Activated CD4-positive, alpha-beta T cell treated with anti-CD3 and anti-CD28 coated beads, Interleukin-2, amount 10 ng/mL, durations not matched to agents 7 days and 5 days (primary cell): ENCODE data around the gene ZSCAN12. TPM values are rescaled to one million over a fixed set of nuclear protein-coding genes. Genes with fewer than 3 reads are reported as not detected.
A peak's percentile ranks its signal among the peaks of the same experiment; 100 is the strongest.
"Not testable (repeated sequence)": the region's sequence is repeated elsewhere in the genome, so short reads cannot be mapped to it uniquely, and the experiment has no call there.

ENCODE experiments used
- CTCF ChIA-PET: fragments of 350-600 bp; sonication (Branson Sonifier 250); formaldehyde crosslinking; loops from one replicate; lab custom pipeline; 2021; ENCODE audit warnings: antibody characterized with exemption; lab: Charles Lee
- POLR2A ChIA-PET: fragments of 350-600 bp; sonication (Branson Sonifier 250); formaldehyde crosslinking; loops from one replicate; lab custom pipeline; 2021; ENCODE audit warnings: antibody characterized with exemption; lab: Charles Lee
- DNase-seq: peaks from one replicate; pipeline ENCODE4 v3.0.0-alpha.2; 2020
- H3K27ac Mint-ChIP-seq: one replicate; pipeline ENCODE4 v1.8.0; 2021; ENCODE audit warnings: mild to moderate bottlenecking, moderate library complexity, mixed read lengths
- H3K27me3 Mint-ChIP-seq: one replicate; pipeline ENCODE4 v1.8.0; 2021; ENCODE audit warnings: mixed read lengths
- H3K36me3 Mint-ChIP-seq: one replicate; pipeline ENCODE4 v1.8.0; 2021; ENCODE audit warnings: low read depth, mixed read lengths
- H3K4me1 Mint-ChIP-seq: one replicate; pipeline ENCODE4 v1.8.0; 2021; ENCODE audit warnings: mixed read lengths
- H3K4me3 Mint-ChIP-seq: one replicate; pipeline ENCODE4 v1.8.0; 2021; ENCODE audit warnings: mild to moderate bottlenecking, moderate library complexity, mixed read lengths
- H3K9me3 Mint-ChIP-seq: one replicate; pipeline ENCODE4 v1.8.0; 2021; ENCODE audit warnings: mixed read lengths
- total RNA-seq, 2 experiments: library from RNA; stranded (reverse); gene quantifications; one replicate each; pipeline ENCODE4 v1.2.3, GENCODE V29; 2021

Gene ZSCAN12
- total RNA-seq, 2 experiments from 2014 or later, result 7.5 to 8.3 TPM

- H3K9me3 Mint-ChIP-seq, H3K27me3 Mint-ChIP-seq, H3K36me3 Mint-ChIP-seq, H3K4me3 Mint-ChIP-seq, POLR2A ChIA-PET, DNase-seq, H3K27ac Mint-ChIP-seq: not testable (repeated sequence)
- H3K4me1 Mint-ChIP-seq, result peaks cover 22% of the 10 kb centered on the region
- CTCF ChIA-PET, result interaction anchor here (1.4 to 2.3 kb wide), 2 partner anchors 95 to 183 kb away, joined by 3 to 5 read pairs; no protein-coding TSS in a partner anchor
Measured at GRCh38 chr6:28359562-28359961, 40.0 kb downstream of the ZSCAN12 start.

- Mint-ChIP-seq H3K4me3 (no peak overlapping the region), H3K4me1 (peaks cover 23% of the 10 kb centered on the region), H3K27me3 (no peaks in the 10 kb centered on the region), H3K36me3 (peaks cover 13% of the 10 kb centered on the region), H3K27ac (no peak overlapping the region), H3K9me3 (peaks cover 3% of the 10 kb centered on the region)
- ChIA-PET POLR2A (no interaction called here), CTCF (interaction anchor here (1.2 to 4.0 kb wide), 6 partner anchors 8 to 229 kb away, joined by 4 to 20 read pairs (median 6); partner anchors contain the start of genes ZKSCAN8 and ZSCAN31)
- no peak for DNase-seq
Measured at GRCh38 chr6:28357036-28357435, 42.5 kb downstream of the ZSCAN12 start.

GRCh38 chr6:28356666-28357020, 42.9 kb downstream of the ZSCAN12 start:
- ChIA-PET POLR2A (interaction anchor here (0.7 kb wide), 1 partner anchor 252 kb away, joined by 3 read pairs; no protein-coding TSS in a partner anchor), CTCF (interaction anchor here (1.0 to 4.0 kb wide), 12 partner anchors 9 to 475 kb away, joined by 3 to 20 read pairs (median 4); partner anchors contain the start of genes ZKSCAN8 and ZSCAN31)
- Mint-ChIP-seq H3K4me3 (no peak overlapping the region), H3K9me3 (peaks cover 3% of the 10 kb centered on the region), H3K4me1 (peaks cover 27% of the 10 kb centered on the region), H3K27ac (no peak overlapping the region), H3K27me3 (no peaks in the 10 kb centered on the region), H3K36me3 (peaks cover 16% of the 10 kb centered on the region)
- no peak for DNase-seq

GRCh38 chr6:28355743-28356665, 43.5 kb downstream of the ZSCAN12 start:
- DNase-seq, result peak; percentile 81
- H3K27ac Mint-ChIP-seq, result peak overlapping the region; percentile 83
- CTCF ChIA-PET, result interaction anchor here (0.7 to 4.0 kb wide), 17 partner anchors 8 to 475 kb away, joined by 3 to 20 read pairs (median 3); partner anchors contain the start of genes ZKSCAN8 and ZSCAN31
- H3K36me3 Mint-ChIP-seq, result peaks cover 18% of the 10 kb centered on the region
- peak overlapping the region; percentile 85 for H3K4me3 Mint-ChIP-seq
- H3K9me3 Mint-ChIP-seq, result peaks cover 3% of the 10 kb centered on the region
- H3K4me1 Mint-ChIP-seq, result peaks cover 34% of the 10 kb centered on the region
- POLR2A ChIA-PET, result interaction anchor here (0.7 kb wide), 1 partner anchor 252 kb away, joined by 3 read pairs; no protein-coding TSS in a partner anchor
- no peaks in the 10 kb centered on the region for H3K27me3 Mint-ChIP-seq

- H3K4me1 Mint-ChIP-seq, result peaks cover 43% of the 10 kb centered on the region
- CTCF ChIA-PET, result interaction anchor here (0.8 to 4.0 kb wide), 9 partner anchors 9 to 473 kb away, joined by 3 to 20 read pairs (median 3); partner anchors contain the start of genes ZKSCAN8 and ZSCAN31
- no peaks in the 10 kb centered on the region for H3K27me3 Mint-ChIP-seq
- peaks cover 3% of the 10 kb centered on the region for H3K9me3 Mint-ChIP-seq
- no peak overlapping the region for H3K27ac Mint-ChIP-seq
- H3K36me3 Mint-ChIP-seq, result peaks cover 21% of the 10 kb centered on the region
- POLR2A ChIA-PET, result no interaction called here
- H3K4me3 Mint-ChIP-seq, result peak overlapping the region; percentile 85
- DNase-seq, result no peak
Measured at GRCh38 chr6:28354688-28355554, 44.6 kb downstream of the ZSCAN12 start.

GRCh38 chr6:28353981-28354676, 45.4 kb downstream of the ZSCAN12 start:
- DNase-seq, result no peak
- Mint-ChIP-seq H3K36me3 (peaks cover 25% of the 10 kb centered on the region), H3K4me3 (no peak overlapping the region), H3K27ac (no peak overlapping the region), H3K27me3 (peaks cover 1% of the 10 kb centered on the region), H3K9me3 (peaks cover 3% of the 10 kb centered on the region), H3K4me1 (peaks cover 48% of the 10 kb centered on the region)
- ChIA-PET POLR2A (no interaction called here), CTCF (interaction anchor here (1.7 to 4.0 kb wide), 2 partner anchors 9 to 212 kb away, joined by 6 to 15 read pairs; partner anchors contain the start of gene ZKSCAN8)

GRCh38 chr6:28353356-28353755, 46.2 kb downstream of the ZSCAN12 start:
- H3K4me3 Mint-ChIP-seq, result no peak overlapping the region
- no peak for DNase-seq
- peaks cover 48% of the 10 kb centered on the region for H3K4me1 Mint-ChIP-seq
- peaks cover 3% of the 10 kb centered on the region for H3K9me3 Mint-ChIP-seq
- no peak overlapping the region for H3K27ac Mint-ChIP-seq
- POLR2A ChIA-PET, result no interaction called here
- H3K36me3 Mint-ChIP-seq, result peaks cover 25% of the 10 kb centered on the region
- CTCF ChIA-PET, result interaction anchor here (1.7 kb wide), 1 partner anchor 10 kb away, joined by 6 read pairs; no protein-coding TSS in a partner anchor
- H3K27me3 Mint-ChIP-seq, result peaks cover 2% of the 10 kb centered on the region

GRCh38 chr6:28351493-28351925, 48.0 kb downstream of the ZSCAN12 start:
- Mint-ChIP-seq H3K27ac (no peak overlapping the region), H3K27me3 (peaks cover 13% of the 10 kb centered on the region), H3K36me3 (peaks cover 25% of the 10 kb centered on the region), H3K9me3 (peaks cover 3% of the 10 kb centered on the region), H3K4me1 (peaks cover 39% of the 10 kb centered on the region), H3K4me3 (peak overlapping the region; percentile 100)
- ChIA-PET POLR2A (no interaction called here), CTCF (interaction anchor here (0.7 to 0.9 kb wide), 2 partner anchors 84 to 305 kb away, joined by 3 read pairs; no protein-coding TSS in a partner anchor)
- DNase-seq, result no peak

- POLR2A ChIA-PET, result no interaction called here
- peaks cover 35% of the 10 kb centered on the region for H3K4me1 Mint-ChIP-seq
- DNase-seq, result no peak
- H3K36me3 Mint-ChIP-seq, result peaks cover 25% of the 10 kb centered on the region
- H3K27ac Mint-ChIP-seq, result peak overlapping the region; percentile 99
- H3K9me3 Mint-ChIP-seq, result peaks cover 3% of the 10 kb centered on the region
- peak overlapping the region; percentile 100 for H3K4me3 Mint-ChIP-seq
- CTCF ChIA-PET, result interaction anchor here (0.7 kb wide), 1 partner anchor 84 kb away, joined by 3 read pairs; no protein-coding TSS in a partner anchor
- H3K27me3 Mint-ChIP-seq, result peaks cover 16% of the 10 kb centered on the region
Measured at GRCh38 chr6:28351087-28351486, 48.5 kb downstream of the ZSCAN12 start.

GRCh38 chr6:28349892-28350737, 49.4 kb downstream of the ZSCAN12 start, which contains the start of gene ZKSCAN3:
ZKSCAN3 (plus strand) TSS chr6:28349947; CDS start chr6:28359587, 9,640 bp downstream.
- POLR2A ChIA-PET, result interaction anchor here (0.7 kb wide), 1 partner anchor 512 kb away, joined by 4 read pairs; no protein-coding TSS in a partner anchor
- Mint-ChIP-seq H3K4me1 (peaks cover 26% of the 10 kb centered on the region), H3K4me3 (peak within 1 kb of the TSS; percentile 100), H3K36me3 (peaks cover 25% of the 10 kb centered on the region), H3K27ac (peak within 1 kb of the TSS; percentile 99), H3K9me3 (peaks cover 3% of the 10 kb centered on the region), H3K27me3 (peaks cover 26% of the 10 kb centered on the region)
- CTCF ChIA-PET, result interaction anchor here (0.7 kb wide), 1 partner anchor 12 kb away, joined by 3 read pairs; no protein-coding TSS in a partner anchor
- peak; percentile 92 for DNase-seq
